Adrenal gland (tissue), 12 donors: ENCODE data around the gene CD34. TPM values are rescaled to one million over a fixed set of nuclear protein-coding genes. Genes with fewer than 3 reads are reported as not detected.

Experiments used
- DNase-seq, 7 donors: peaks; one replicate each; pipeline ENCODE4 v3.0.0-alpha.2; 2019 to 2020
- H3K27ac ChIP-seq, 5 donors: fragments of 200-600 bp; sonication (generic) in 4 of 5; 1 replicate in 3 of 5; 2 replicates in 2 of 5; pipeline versions ENCODE4 v1.5.1 to v1.8.0; 2016 to 2020; ENCODE audit warnings: mild to moderate bottlenecking in 1 of 5
- H3K27me3 ChIP-seq: fragments of 200-600 bp; 2 replicates; pipeline ENCODE4 v1.8.0; 2021
- H3K36me3 ChIP-seq, 2 donors: fragments of 200-600 bp; replicated peaks in 1 of 2; 1 replicate in 1 of 2; 2 replicates in 1 of 2; pipeline versions ENCODE4 v1.5.1 to v1.8.0; 2018 to 2022
- H3K4me1 ChIP-seq, 2 donors: fragments of 200-600 bp; replicated peaks in 1 of 2; 1 replicate in 1 of 2; 2 replicates in 1 of 2; pipeline versions ENCODE4 v1.5.1 to v1.8.0; 2018 to 2021
- H3K4me3 ChIP-seq, 4 donors: fragments of 200-600 bp; sonication (generic) in 3 of 4; one replicate each; pipeline ENCODE4 v1.5.1; 2016 to 2018
- H3K9me3 ChIP-seq, 3 donors: fragments of 200-600 bp; sonication (generic) in 1 of 3; replicated peaks in 1 of 3; 1 replicate in 2 of 3; 2 replicates in 1 of 3; pipeline versions ENCODE4 v1.5.1 to v1.8.0; 2016 to 2021
- CTCF ChIP-seq, 6 experiments: fragments of 450-650 bp in 4 of 6; fragments of 200-600 bp in 2 of 6; sonication (generic) in 1 of 6; IDR thresholded peaks; 1 replicate in 5 of 6; 2 replicates in 1 of 6; pipeline versions ENCODE4 v1.5.1 to v1.8.0; 2016 to 2021; ENCODE audit warnings: antibody characterized with exemption in 6 of 6, mild to moderate bottlenecking in 2 of 6, moderate library complexity in 1 of 6
- POLR2A ChIP-seq, 2 donors: fragments of 450-650 bp; IDR thresholded peaks; one replicate each; pipeline ENCODE4 v1.6.1; 2017; ENCODE audit warnings: antibody characterized with exemption in 2 of 2, mild to moderate bottlenecking in 2 of 2, moderate library complexity in 1 of 2
- WGBS, 4 donors: extraction: QIAGEN DNeasy Blood & Tissue Kit in 2 of 4; methylation state at CpG; one replicate each; pipeline versions ENCODE4 v1.1.5 to v1.1.7; 2013 to 2017; 5-methylcytosine and 5-hydroxymethylcytosine counted together
- intact Hi-C, 2 donors: fragments of 100-400 bp; cut with DNase I; formaldehyde crosslinking; loops; one replicate each; pipeline versions ENCODE4 v1.14.1 to v1.15.0; 2022 to 2023
- polyA plus RNA-seq, 3 donors: library from polyadenylated mRNA; stranded (reverse); fragments of 200-250 nt in 2 of 3; fragments of 350-450 nt in 1 of 3; fragmentation: Illumina TruSeq in 1 of 3; extraction: RNeasy Lipid Tissue Mini Kit (QIAGEN cat#74804) in 1 of 3; gene quantifications; one replicate each; pipeline ENCODE4 v1.2.3, GENCODE V29; 2013 to 2014
- total RNA-seq, 9 donors: library from RNA; depleted of rRNA in 4 of 9; stranded (reverse); fragments of >200 nt in 4 of 9; fragments of 120-200 nt in 1 of 9; fragmentation: NEBNext Ultra II Directional in 1 of 9; extraction: Animal tissue kit (Norgen Biotek cat#: 25700) in 1 of 9; gene quantifications; one replicate each; pipeline versions ENCODE4 v1.1.0 to v1.2.4, GENCODE V29; 2013 to 2023
- donor health status: healthy with polysubstance abuse.
- donor health status: Bipolar disorder and iron deficiency.
- donor health status: DM: yes; HTN: yes; CAD: no.
- donor health status: DM: no; HTN: no; CAD: no.
- donor health status: DM: no; HTN: no; CAD: no.
- donor health status: DM: yes; HTN: yes; CAD: no.

Gene CD34
- total and polyA plus RNA-seq, 12 donors = 9.0 to 48.6 (median 28.1) TPM

DNA sequence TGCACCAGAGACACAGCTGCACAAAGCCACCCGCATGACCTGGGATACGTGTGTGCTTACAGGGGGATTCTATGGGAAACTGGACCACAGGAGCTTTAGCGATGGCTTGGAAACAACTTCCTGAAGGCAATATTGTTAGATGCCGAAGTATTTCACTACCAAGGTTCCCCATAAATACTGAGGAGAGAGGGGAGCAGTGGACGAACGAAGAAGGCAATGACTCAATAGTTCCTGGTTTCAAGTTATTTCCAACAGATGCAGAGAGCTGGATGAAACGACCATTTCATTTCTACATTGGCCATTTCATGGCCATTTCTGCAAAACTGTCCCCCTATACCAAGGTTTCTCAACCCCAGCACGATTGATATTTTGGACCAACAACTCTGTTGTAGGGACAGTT is 61.3 kb downstream of the CD34 start:
- H3K27me3 ChIP-seq = no peaks in the 10 kb centered on the region
- no peak for DNase-seq
- H3K27ac ChIP-seq = peak overlapping the region in 3 of 5 donors; percentile 10 to 75 (median 56)
- TF ChIP-seq CTCF (IDR thresholded peaks at IDR 0.05) (no peak), POLR2A (IDR thresholded peaks at IDR 0.05) (no peak)
- intact Hi-C loops = no loop called here
- peaks cover 18 to 87% of the 10 kb centered on the region in 2 donors for H3K4me1 ChIP-seq
- H3K9me3 ChIP-seq = no peaks in the 10 kb centered on the region
- no peaks in the 10 kb centered on the region for H3K36me3 ChIP-seq
- H3K4me3 ChIP-seq = no peak overlapping the region
- WGBS, 4 donors = 70 to 83% (median 79%) methylated on average over 8 of the region's 8 CpGs

DNA sequence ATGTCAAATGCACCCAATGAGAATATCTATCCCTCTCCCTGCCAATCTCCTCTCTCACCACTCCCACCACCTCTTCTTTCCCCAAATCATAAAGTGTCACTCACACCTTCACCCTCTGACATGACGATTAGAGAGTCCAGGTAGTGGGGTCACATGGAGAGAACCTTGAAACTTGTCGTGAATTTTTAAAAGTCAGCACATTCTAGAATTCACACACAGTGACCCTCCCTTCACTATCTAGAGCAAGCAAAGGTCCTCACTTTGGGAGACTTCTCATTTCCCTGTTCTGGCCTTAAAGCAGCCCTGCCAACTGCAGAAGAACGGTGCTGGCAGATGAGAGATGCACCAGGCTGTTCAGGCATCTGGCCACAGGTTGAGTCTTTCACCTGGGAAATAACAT is 61.9 kb downstream of the CD34 start:
- WGBS, 4 donors = 42 to 66% (median 49%) methylated on average over 3 of the region's 3 CpGs
- H3K4me1 ChIP-seq = peaks cover 19 to 91% of the 10 kb centered on the region in 2 donors
- intact Hi-C loops = no loop called here

DNA sequence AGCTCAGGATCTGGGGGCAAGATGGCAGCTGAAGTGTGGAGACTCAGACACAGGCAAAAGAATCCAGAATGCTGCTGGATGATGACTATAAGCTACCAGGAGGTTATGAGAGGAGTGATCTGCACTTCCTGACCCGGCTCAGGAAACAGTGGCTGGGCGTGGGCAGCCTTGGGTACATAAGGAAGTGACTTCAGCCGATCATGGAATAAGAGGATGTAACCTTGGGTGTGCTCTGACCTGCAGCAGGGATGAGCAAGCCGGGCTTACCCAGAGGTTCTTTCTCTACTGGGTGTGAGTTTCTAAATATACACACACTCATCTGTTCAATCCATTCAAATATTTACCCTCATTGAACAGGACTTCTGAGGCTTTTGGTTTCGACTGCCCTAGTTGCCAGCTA is 62.7 kb downstream of the CD34 start:
- peaks cover 19 to 86% of the 10 kb centered on the region in 2 donors for H3K4me1 ChIP-seq
- WGBS, 4 donors = 10 to 47% (median 18%) methylated on average over 3 to 5 of the region's 5 CpGs

More for the DNA sequence above, 61.9 kb downstream of the CD34 start:
- TF ChIP-seq CTCF (IDR thresholded peaks at IDR 0.05) (no peak), POLR2A (IDR thresholded peaks at IDR 0.05) (no peak)
- H3K36me3 ChIP-seq = no peaks in the 10 kb centered on the region
- no peaks in the 10 kb centered on the region for H3K27me3 ChIP-seq
- no peak overlapping the region for H3K4me3 ChIP-seq
- H3K9me3 ChIP-seq = no peaks in the 10 kb centered on the region
- no peak for DNase-seq
- peak overlapping the region in 3 of 5 donors; percentile 56 to 75 (median 64) for H3K27ac ChIP-seq

GRCh38 chr1:207847116-207847515 is 63.8 kb downstream of the CD34 start:
- Histone ChIP-seq H3K36me3 (no peaks in the 10 kb centered on the region), H3K9me3 (no peaks in the 10 kb centered on the region), H3K27ac (peak overlapping the region in 3 of 5 donors; percentile 7 to 75 (median 21)), H3K27me3 (no peaks in the 10 kb centered on the region), H3K4me1 (peaks cover 19 to 81% of the 10 kb centered on the region in 2 donors), H3K4me3 (no peak overlapping the region)
- TF ChIP-seq CTCF (IDR thresholded peaks at IDR 0.05) (no peak), POLR2A (IDR thresholded peaks at IDR 0.05) (no peak)
- WGBS, 4 donors = 83 to 92% (median 86%) methylated on average over 5 of the region's 5 CpGs
- DNase-seq = peak in 1 of 7 donors; percentile 48
- intact Hi-C loops = no loop called here

More for the DNA sequence above, 62.7 kb downstream of the CD34 start:
- no peaks in the 10 kb centered on the region for H3K36me3 ChIP-seq
- intact Hi-C loops = no loop called here
- no peak overlapping the region for H3K4me3 ChIP-seq
- no peaks in the 10 kb centered on the region for H3K27me3 ChIP-seq
- no peaks in the 10 kb centered on the region for H3K9me3 ChIP-seq
- no peak for TF ChIP-seq CTCF (IDR thresholded peaks at IDR 0.05)
- TF ChIP-seq POLR2A (IDR thresholded peaks at IDR 0.05) = peak in 1 of 2 donors; percentile 26
- H3K27ac ChIP-seq = peak overlapping the region; percentile 60 to 87 (median 65)
- peak; percentile 64 to 92 (median 86) for DNase-seq
